ENCODE results near the gene SDR39U1.

The SDR39U1 gene

DNA sequence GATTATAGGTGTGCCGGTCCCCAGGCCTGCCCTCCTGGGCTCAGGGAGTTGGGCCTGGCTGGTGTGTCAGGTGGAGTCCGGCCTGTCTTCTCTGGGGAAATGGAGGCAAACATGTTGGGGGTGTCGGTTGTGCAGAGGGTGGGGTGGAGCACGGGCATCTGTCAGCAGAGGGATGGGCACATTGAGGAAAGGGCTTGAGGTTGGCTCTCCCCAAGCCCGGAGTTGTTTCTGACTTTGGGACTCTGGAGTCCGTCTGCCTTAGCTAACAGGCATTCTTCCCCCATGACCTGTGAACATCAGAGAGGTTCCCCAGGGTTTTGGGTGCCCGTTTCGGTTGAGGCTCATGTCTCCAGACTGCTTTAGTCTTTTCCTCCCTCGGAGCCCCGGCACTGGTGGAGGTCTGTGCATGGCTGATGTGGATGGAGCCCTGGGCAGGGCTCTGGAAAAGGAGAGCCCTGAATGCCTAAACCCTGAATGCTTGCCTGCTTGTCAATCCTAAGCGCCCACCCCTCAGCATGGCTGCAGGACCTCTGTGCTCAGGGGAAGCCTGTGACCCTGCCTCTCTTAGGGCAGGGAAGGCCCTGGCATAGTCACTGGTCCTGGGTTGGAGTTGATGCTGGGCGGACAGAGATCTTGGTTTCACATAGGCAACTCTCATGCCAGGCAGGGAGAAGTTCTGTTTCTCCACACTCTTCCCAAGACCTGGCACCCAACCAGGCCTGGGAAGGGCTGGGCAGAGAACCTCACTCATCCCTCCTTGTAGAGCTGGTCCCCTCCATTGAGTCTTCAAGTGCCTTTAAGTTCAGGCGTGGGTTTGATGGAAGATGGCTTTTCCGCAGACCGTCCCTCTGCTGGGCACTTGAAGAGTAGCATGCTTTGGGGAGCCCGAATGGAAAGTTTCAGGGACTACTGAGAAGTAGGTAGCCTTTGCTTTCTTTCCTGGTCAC is 30.9 kb downstream of the SDR39U1 start:
- DNase-seq (ENCODE audit: low spot score): peak; percentile 71

DNA sequence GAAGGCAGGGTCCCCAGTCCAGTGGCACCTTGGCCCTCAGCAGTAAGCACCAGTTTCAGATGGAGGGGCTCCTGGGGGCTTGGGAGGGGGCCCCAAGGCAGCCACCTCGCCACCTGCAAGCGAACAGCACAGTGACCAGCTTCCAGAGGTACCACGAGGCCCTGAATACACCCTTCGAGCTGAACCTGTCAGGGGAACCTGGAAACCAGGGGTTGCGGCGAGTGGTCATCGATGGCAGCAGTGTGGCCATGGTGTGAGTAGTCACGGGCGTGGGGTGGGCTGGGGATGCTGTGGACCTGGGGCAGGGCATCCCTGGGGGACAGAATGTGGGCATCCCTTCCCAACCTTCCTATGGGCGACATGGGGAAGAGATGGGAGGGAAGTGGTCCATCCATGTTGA is 32.6 kb downstream of the SDR39U1 start:
- DNase-seq (ENCODE audit: low spot score): no peak

DNA sequence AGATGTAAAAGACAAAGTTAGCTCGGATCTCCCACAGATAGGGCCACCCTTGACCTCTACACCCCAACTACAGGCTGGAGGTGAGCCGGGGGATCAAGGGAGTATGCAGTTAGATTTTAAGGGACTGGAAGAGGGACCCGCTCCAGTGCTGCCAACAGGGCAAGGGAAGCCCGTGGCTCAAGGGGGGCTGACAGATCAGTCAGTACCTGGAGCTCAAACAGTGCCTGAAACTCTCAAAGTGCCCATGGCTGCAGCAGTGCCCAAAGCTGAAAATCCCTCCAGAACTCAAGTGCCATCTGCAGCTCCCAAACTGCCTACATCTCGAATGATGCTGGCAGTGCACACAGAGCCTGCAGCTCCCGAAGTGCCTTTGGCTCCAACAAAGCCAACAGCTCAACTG is 33.4 kb downstream of the SDR39U1 start:
- no peak for DNase-seq (ENCODE audit: low spot score)

DNA sequence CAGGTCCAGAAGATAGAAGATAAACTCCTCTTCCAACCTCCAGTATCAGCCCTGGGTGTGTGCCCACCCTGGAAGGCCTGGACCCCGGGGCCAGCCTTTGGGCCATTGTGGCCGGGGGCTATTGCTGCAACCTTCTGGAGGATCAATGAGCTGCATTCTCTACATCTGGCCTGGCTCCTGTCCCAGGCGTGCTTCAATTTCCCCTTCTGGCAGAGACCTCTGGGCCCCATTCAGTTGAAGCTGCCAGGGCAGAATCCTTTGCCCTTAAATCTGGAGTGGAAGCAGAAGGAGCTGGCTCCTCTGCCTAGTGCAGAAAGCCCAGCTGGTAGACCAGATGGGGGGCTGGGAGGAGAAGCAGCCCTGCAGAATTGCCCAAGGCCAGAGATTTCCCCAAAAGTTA is 33.8 kb downstream of the SDR39U1 start:
- DNase-seq (ENCODE audit: low spot score): no peak

DNA sequence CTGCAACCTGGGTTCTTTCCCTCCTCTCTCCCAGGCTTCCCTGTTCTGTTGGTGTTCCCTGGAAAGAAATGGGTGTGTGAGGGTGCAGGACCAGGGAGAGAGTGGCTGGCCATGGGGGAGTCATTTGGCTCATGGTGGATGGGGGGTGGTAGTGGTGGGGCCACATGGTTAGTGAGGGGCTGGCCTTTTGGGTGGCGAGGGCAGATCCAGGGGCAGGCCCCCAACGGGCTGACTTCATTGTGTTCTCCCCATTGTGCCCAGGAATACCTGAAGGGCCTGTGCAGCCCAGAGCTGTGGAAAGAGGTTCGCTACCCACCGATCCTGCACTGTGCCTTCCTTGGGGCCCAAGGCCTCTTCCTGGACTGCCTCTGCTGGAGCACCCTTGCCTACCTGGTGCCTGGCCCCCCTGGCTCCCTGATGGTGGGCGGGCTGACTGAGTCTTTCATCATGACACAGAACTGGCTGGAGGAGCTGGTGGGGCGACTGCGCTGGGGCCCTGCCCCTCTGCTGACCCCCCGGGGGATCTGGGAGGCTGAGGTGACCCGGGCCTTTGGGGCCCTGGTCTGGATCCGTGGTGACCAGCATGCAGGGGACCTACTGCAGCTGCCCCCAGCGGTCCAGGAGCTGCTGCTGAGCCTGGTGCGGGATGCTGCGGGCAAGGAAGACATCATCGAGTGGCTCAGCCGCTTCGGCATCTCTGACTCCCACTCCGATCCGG is 34.8 kb downstream of the SDR39U1 start:
- no peak for DNase-seq (ENCODE audit: low spot score)

DNA sequence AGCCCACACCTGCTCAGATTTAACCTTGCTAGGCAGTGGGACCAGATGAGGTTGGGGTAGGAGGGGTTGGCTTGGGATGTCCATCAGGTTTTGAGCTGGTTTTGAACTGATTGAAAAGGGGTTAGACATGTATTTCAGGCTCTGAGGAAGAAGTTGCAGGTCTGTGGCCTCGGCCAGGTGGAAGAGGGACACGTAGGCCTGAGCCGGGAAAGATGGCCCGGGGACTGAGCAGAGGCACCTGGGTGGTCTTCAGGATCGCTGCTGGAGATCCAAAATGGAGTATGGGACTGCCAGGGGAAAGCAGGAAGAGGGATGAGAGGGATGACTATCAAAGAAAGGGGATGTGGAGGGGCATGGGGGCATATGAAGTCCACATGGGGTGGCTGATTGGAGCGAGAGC is 36.2 kb downstream of the SDR39U1 start:
- no peak for DNase-seq (ENCODE audit: low spot score)

DNA sequence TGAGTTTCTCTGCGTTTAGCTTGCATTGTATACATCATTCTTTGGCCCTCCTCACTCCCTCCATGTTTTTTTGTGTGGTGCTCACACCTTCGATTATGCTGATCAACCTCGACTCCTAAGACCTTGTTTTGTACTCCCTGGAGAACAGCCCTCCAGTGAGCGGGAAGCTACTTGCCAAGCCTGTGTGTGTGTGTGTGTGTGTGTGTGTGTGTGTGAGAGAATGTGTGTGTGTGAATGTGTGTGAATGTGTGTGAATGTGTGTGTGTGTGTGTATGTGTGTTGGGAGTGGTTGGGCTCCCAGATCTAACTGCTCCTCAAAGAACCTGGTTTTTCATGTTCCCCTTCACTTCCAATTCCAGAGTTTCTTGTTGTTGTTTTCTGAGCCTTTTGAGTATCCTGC is 37.8 kb downstream of the SDR39U1 start:
- DNase-seq (ENCODE audit: low spot score): no peak

DNA sequence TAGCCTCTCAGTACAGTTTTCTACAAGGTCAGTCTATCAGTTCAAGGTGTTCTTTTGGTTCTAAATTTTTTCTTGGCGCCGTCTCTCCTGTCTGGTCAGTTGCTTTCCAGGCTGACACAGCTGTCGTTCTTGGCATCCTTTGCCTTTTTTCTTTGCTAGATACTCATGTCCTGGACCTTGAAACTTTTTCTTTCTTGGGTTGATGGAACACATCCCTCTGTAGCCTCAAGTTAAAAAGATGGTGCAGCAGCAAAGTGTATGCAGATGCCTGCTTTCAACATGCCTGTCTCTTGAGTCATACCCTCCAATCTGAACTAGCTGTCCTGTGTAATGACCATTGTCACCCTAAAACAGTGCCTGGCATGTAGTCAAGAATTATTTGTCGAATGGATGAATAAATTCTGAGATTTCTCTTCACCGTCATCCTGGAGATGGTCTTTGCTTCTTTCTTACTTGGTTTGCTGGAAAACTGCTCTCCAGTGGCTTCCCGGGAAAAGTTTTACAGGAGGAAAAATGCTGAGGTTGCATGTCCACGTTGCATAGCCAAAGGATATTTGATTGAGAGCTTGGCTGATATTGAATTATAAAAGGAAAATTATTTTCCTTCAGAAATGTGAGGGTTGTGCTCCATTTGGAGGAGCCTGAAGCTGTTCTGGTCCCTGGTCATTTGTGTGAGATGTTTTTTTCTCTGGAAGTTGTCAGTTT is 39.1 kb downstream of the SDR39U1 start:
- DNase-seq (ENCODE audit: low spot score): peak; percentile 42

DNA sequence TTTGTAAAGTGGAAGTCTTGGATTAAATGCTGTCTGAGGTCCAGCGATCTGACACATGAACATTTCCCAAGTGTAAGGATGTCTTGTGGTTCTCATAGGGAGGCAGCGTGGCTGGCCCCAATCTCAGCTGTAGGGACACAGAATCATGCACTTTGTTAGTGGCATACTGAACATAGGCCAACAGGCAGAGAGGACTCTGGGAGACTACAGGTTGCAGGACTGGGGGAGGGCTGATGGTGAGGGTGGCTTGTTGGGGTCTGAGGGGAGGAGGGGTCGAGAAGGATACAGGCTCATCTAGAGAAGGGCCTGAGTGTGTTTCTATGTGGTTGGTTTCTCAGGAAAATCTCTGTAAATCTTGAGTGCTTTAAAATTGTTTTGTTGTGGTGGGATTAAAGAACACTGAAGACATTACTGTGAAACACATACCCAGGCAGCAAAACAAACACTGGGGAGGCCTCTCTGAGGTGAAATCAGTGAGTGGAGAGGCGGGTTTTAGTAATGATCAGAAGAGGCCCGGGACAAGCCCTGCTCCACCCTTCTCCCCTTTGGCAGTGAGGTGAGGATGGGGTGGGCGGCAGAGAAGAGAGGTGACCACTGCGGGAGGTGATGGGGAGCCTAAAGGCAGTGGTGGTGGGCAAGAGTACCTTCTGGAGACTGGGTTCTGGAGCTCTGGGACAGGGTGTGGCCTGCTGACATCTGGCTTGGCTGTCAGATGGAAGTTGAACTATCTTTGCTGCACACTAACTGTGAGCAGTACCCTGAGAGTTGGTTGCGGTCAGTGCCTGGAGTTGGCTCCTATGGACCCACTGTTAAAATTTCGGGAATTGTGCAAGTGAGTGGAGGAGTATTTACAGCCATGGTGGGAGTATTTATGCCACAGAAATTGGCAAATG is 40.5 kb downstream of the SDR39U1 start:
- no peak for DNase-seq (ENCODE audit: low spot score)

DNA sequence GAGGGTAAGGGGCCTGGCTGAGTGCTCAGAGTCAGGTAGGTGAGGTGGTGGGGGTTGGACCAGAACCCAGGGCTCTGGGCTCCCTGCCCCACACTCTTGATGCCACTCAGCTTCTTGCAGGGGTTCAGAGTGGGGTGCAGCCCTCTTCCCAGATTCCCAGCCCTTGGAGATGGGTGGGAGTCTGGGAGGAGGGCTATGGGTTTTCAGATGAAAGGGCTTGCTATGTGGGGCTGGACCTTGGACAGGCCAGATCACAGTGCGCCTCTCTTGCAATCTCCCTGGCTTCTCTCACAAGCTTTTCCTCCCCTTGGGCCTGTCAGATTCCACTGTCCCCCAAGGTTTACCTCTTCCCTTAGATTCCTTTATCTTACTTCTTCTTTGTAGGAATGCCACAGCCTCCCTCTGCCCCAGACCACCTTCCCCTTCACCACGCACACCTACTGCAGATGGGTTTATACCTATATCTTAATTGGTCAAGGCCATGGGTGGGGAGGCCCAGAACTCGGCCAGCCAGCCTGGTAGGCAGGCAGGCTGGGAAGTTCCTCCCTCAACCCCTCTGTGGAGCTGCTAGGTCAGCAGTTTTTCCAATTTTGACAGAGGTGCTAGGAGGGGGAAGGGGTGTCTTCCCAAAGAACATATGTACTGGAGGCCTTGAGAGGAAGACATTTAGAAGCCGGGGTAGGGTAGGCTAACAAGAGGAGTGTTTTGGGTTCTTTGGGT is 42.4 kb downstream of the SDR39U1 start:
- DNase-seq (ENCODE audit: low spot score): no peak

DNA sequence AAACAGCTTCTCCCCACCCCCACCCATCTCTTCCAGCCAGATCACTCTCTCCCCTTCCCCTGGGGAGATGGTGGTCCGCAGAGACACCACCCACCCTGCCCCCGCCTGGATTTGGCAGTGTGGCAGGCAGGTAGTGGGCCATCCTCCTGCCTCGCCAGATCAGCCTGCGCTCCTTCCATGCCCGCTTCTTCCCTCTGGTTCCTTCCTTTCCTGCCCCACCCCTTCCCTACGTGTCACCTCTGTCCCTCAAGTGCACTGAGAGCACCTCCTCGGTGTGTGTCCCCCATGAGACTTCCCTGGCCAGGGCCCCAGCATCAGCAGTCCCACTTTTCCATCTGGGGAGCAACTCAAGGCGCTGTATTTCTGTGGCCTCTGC is 43.1 kb downstream of the SDR39U1 start:
- DNase-seq (ENCODE audit: low spot score): no peak

DNA sequence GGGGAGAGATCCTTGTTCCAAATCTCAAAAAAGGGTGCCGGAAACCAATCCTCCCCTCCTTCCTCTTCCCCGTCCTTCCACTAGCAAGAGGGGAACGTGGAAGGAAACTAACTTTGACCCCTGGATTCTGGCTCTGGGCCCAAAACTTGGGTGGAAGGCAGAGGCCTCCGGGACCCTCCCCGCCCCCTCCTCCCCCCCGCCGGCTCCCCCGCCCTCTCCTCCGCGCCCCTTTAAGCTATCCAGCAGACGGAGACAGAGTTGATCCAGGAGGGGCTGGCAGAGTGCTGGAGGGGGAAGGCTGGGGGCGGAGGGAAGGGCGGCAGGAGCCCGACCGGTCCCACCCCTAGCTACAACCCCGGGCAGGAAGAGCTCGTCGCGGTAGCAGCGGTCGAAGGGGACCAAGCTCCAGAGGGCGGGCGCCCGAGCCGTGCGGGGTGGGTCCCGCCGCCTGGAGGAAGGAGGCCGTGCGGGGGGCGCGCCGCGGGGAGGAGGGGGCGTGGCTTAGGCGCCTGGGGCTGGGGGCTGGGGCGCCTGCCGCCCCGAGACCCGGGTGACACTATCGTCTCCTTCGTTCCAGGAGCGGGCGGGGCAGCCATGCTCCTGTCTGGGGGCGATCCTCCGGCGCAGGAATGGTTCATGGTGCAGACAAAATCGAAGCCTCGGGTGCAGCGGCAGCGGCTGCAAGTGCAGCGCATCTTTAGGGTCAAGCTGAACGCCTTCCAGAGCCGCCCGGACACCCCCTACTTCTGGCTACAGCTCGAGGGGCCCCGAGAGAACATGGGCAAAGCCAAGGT is 43.7 kb downstream of the SDR39U1 start, which contains the start of gene NYNRIN:
Gene NYNRIN, plus strand, starts transcription at position 351 of the 794 bp plus-strand sequence. Its CDS starts 244 bp downstream, at position 595.
- peak; percentile 65 for DNase-seq (ENCODE audit: low spot score)

DNA sequence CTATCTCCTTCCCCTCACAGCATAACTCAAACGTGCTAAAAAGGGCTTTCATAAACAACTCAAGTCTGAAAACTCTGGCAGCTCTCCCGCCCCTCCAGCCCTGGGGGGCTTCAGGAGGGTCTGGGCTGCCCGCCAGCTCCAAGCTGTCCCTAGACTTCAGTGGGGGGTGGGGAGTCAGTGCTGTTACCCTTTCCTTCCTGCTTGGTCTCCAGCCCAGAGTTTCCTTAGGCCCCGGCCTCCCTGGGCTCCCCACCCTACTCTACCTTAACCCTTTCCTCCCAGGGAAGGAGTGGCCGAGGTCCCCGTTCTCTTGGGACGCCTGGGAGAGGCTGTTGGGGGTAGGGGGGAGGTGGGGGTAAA is 44.3 kb downstream of the SDR39U1 start:
- DNase-seq (ENCODE audit: low spot score): no peak

DNA sequence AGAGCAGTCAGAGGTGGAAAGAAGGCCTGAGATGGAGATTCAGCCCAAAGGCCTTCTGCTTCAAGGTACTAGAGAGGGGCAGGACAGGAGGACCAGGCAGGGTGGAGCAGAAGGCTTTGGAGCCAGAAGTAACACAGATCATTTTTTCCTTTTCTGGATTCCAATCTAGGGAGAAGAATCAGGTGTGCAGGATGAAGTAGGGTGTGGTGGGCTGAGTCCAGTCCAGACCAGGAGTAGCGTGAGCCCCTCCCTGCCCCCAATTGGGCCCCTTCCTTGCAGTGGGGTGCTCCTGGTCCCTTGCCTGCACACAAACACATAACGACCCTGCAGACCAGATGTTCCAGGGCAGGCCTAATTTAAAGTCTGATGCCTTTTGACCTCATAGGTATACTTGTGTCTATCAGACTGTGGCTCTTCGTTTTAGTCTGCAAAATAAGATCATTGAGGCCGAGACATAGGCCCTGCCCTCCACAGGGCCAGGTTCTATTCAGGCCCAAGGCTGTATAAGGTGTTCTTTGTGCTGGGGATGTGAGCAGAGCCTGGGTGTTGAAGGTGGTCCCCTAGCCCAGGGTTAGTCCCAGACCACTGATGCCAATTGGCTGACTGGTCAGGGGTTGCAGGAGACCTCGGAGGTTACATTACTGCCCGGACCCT is 44.8 kb downstream of the SDR39U1 start:
- DNase-seq (ENCODE audit: low spot score): no peak

DNA sequence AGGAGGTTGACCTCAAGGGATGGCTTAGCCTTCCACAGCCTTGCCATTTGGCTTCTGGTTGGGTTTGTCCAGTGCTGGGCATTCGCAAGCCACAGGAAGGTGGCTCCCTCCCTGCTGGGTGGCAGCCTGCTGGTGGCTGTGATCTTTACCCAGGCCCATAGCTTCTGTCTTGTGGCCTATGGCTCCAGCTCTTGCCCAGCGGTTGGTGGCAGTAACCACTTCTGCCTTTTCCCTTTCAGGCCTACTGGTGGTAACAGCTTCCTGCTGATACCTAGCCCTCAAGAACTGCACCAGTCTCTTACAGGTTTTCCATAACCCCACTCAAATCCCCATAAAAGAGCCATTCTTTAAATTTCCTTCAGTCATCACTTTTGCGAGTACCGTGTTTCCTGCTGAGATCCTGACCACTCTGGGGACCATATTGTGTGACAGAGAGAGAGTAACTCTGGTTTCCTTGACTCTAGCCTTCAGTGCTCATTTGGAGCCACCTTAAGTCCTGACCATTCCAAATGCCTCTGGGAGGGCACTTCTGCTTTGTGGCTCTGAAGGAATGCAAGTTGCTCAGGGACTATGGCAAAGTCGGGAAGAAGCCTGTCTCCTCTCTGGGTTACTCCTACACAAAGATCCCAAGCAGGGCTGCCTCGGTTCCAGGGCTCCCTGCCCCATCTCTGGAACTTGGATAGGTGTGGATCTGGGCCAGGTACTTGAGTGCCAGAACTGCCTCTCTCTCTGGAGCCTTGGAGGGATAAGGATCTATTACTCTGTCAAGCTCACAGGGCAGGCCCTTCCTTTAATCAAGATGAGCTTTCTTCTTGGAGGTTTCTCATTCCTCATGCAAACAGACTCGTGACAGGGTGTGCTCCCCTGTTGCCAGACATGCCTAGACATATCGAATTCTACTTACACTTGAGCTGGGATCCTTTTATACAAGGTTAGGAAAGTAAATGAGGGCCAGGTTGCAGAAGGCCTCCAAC is 46.7 kb downstream of the SDR39U1 start:
- no peak for DNase-seq (ENCODE audit: low spot score)

DNA sequence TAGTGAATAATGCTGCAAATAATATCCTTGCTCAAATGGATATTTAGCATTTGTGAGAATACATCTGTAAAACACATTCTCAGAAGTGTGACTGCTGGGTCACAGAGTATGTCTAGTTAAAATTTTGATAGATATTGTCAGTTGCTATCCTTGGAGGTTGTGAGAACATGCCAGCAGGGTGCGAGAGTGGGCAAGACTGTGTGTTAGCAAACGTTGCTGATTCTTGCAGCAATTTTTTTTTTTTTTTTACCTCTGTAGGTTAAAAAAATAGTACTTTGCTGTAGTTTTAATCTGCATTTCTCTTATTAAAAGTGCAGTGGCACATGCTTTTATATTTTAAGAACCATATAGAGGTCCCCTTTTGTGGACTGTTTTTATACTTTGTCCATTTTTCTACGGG is 48.3 kb downstream of the SDR39U1 start:
- DNase-seq (ENCODE audit: low spot score): no peak

DNA sequence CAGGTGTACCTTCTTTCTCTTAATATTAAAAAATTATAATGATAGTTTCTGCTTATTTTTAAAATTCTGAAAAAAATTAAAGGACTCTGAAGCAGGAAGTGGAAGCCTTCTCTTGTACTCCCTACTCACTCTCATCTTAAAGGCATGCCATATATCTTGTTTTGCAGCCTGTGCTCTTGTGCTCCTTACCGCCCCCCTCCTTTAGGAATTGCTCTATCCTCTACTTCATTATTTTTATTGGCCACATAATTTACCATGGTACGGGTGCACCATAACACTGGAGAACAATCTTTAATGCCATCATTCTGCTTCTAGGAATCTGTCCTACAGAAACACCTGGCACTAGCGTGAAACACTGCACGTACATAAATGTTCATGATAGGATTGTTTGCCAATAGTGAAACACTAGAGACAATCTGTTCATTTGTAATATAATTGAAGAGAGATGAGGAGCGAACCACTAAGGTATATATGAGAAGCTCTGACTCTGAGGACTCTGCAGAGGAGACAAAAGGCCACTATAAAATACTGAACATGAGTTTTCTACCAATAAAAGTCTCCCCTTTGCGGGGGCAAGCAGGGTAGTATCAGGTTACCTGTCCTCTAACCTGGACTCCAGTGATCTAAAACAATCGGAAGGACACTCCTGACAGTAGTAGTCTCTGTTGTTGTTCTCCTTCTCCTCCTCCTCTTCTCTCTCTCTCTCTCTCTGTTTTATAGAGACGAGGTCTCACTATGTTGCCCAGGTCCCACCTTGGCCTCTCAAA is 50.1 kb downstream of the SDR39U1 start:
- DNase-seq (ENCODE audit: low spot score): peak; percentile 50

Measured in AG08396 (cell line).